ENCODE results near the gene TP53I11. TPM values are rescaled to one million over a fixed set of nuclear protein-coding genes. Genes with fewer than 3 reads are reported as not detected.

The TP53I11 gene
- polyA plus RNA-seq, 3 donors = 63.1 to 79.6 (median 74.6) TPM

- no peak for DNase-seq (ENCODE audit: extremely low read depth in 1 of 11, low read depth in 9 of 11, low spot score in 4 of 11)
Measured at GRCh38 chr11:44983786-44984185, 33.1 kb upstream of the TP53I11 start.

DNA sequence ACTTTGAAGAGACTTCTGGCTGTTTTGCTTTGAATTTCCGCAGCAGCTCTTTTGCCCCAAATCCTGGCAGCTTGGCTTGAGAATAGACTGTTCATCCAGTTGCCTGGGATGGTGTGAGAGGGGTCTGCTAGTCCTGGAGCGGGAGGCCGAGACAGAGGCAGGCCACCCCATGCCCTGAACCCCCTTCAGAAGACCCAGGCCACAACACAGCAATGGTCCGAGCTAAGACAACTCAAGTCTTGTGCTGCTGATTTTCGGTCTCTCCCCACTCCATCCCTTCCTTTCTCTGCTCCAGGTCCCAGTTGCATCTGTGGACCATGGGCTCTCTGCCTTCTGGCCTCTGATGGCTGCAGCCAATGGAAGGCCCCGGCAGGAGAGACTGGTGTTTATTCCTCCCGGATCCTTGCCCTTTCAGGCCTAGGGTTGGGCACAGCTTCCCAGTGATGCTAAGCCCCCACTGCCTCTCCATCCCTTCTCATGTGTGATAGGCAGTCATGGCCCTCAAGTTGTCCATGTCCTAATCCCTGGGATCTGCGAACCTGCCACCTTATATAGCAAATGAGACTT is 31.9 kb upstream of the TP53I11 start:
- DNase-seq (ENCODE audit: extremely low read depth in 1 of 11, low read depth in 9 of 11, low spot score in 4 of 11) = no peak

- DNase-seq (ENCODE audit: extremely low read depth in 1 of 11, low read depth in 9 of 11, low spot score in 4 of 11) = no peak
Measured at GRCh38 chr11:44980533-44981427, 30.1 kb upstream of the TP53I11 start.

DNA sequence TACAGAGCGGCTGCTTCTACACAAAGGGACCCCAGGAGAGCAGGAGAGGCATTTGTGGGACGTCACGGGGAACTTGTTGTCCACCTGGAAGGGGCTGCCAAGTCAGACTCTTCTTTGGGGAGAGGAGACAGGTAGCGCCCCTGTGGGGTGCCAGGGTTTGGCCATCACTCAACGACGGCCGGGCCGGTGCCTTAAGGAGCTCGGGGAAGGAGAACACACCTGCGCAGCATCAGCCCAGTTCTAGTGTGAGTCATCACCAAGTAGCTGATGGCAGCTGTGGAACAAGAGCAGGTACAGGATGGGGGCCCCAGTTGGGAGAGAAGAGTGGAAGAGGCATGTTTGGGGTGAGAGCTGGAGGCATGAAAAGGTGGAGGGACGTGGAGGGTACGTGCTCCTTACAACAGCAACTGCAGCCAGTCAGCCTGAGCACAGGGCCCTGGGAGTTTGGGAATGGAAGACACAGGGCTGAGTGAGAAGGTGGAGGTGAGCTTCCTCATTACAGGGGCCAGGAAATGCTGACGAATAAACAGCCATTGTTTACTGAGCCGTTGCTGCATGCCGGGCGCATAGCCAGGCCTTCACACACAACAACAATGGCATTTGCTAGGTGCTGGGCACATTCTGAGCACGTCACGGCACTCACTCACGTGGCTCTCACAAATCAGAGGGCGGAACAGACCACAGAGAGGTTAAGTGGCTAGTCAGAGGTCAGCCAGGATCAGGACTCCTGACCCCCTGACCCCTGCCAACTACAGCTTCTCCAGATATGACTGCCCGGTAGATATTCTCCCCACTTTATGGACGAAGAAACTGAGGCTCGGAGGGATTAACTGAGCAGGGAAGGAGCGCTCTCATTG is 29.1 kb upstream of the TP53I11 start:
- DNase-seq (ENCODE audit: extremely low read depth in 1 of 11, low read depth in 9 of 11, low spot score in 4 of 11) = peak in 3 of 11 donors; percentile 34 to 43 (median 41)

DNA sequence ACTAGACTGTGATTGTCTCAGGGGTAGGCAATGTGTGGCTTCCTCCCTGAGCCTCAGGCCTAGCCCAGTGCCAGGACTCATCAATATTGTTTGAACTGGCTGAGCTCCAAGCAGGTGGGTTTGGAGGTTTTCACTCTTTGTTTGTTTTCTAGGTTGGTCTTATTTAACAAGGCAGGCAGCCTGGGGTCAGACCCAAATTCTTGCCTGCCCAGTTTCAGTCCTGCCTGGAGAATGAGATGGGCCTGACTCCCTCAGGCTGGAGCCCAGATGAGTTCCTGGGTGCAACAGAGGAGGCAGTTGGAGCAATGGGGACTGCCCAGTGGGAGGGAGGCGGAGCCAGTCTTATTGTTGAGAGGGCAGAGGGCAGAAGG is 28.3 kb upstream of the TP53I11 start:
- no peak for DNase-seq (ENCODE audit: extremely low read depth in 1 of 11, low read depth in 9 of 11, low spot score in 4 of 11)

GRCh38 chr11:44978274-44978960 is 27.7 kb upstream of the TP53I11 start:
- no peak for DNase-seq (ENCODE audit: extremely low read depth in 1 of 11, low read depth in 9 of 11, low spot score in 4 of 11)

DNA sequence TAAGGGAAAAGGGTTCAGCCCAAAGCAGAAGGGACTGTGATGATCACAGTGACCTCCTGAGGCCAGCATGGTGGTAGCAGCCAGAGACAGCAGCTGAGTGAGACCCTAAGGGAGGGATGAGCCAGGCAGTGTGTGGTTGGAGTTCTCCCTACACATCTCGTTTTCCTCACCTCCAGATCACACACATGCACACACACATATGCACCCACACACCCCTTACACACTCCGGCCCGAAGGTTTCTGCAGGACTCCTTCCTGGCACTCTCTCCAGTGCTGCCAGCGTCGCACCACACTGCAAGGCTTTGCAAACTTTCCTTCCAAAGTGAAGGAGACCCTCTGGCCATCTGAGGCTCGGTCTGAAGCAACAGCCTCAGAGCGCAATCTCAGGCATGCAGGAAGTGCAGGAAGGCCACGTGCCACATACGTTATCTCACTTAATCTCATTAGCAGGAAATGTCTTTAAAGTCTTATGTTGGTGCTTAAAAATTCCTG is 26.9 kb upstream of the TP53I11 start:
- DNase-seq (ENCODE audit: extremely low read depth in 1 of 11, low read depth in 9 of 11, low spot score in 4 of 11) = peak in 1 of 11 donors; percentile 23

GRCh38 chr11:44976576-44976975 is 25.9 kb upstream of the TP53I11 start:
- no peak for DNase-seq (ENCODE audit: extremely low read depth in 1 of 11, low read depth in 9 of 11, low spot score in 4 of 11)

- DNase-seq (ENCODE audit: extremely low read depth in 1 of 11, low read depth in 9 of 11, low spot score in 4 of 11) = no peak
Measured at GRCh38 chr11:44974402-44975000, 23.8 kb upstream of the TP53I11 start.

DNA sequence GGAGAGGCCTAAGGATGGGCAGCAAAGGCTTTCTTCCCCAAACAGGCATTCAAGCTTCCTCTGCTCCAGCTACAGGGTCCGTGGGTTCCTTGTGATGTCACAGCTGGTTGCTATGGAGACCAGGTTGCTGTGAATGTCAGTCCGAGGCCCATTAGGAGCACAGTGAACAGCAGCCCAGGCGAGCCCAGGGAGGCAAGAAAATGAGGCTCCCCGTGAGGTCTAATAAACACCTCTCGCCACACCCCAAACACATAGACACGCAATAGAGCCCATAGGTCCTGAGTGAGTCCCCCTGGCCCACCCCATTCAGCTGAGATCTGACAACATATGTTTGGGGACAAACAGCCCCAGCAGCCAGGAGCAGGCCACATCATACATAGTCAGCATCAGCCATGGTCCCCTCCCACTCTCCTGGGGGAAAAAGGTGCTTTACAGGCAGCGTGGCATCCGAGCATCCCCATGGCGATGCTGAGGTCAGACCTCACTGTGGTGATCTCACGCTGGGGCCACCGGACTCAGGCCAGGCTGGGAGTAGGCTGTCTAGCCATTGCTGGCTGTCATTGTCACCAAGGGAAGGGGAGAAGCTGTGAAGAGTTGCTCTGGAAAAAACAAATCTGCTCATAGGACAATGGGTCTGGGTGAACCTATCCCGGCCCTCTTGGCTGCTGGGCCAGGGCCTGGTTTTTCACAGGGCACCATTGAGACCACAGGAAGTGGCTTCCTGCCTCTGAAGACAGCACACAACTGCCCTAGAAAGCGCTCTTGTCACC is 23.1 kb upstream of the TP53I11 start:
- no peak for DNase-seq (ENCODE audit: extremely low read depth in 1 of 11, low read depth in 9 of 11, low spot score in 4 of 11)

DNA sequence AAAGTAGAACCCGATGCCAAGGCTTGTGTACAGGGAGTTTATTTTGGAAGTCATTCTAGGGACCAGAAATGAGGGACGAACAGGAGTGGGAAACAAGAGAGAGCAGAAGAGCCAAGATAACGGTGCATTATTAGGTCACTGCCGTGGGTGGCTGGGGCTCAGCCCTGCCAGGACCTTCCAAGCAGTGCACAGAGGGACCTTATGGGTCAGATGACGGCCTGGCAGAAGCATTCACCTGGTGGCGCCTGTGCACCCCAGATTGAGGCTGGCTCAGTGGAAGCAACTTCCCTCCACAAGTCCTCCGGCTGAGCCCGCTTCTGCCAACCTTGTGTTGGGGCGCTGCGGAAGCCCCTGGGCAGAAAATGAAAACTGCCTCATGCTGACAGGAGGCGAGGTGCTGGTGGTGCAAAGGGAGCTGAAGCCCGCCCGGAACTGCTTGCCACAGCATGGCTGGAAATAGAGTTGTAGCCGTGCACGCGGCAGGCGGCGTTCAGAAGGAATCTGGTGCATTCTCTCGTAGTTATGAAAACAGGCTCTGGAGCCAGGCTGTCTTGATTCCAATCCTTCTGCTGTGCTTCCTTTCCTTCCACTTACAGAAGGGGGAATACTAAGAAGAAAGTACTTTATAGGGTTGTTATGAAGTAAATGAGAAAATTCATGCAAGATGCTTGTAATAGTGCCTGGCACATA is 22.2 kb upstream of the TP53I11 start:
- no peak for DNase-seq (ENCODE audit: extremely low read depth in 1 of 11, low read depth in 9 of 11, low spot score in 4 of 11)

DNA sequence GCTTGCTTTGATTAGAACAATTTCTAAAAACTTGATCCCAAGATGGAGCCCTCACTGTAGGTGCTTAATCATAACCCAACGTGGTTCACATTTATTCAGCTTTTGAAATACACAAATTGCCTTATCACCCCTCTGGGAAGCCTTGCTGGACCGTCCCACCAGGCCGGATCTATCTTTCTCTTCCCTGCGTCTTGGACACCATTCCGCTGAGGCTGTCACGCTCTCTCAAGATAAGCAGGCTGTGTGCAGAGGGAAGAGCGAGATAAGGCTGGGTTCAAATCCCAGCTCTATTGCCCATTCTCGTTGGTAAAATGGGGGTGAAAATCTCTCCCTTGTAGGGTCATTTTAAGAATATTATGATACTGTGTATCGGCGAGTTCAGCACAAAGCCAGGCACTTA is 20.5 kb upstream of the TP53I11 start:
- no peak for DNase-seq (ENCODE audit: extremely low read depth in 1 of 11, low read depth in 9 of 11, low spot score in 4 of 11)

DNA sequence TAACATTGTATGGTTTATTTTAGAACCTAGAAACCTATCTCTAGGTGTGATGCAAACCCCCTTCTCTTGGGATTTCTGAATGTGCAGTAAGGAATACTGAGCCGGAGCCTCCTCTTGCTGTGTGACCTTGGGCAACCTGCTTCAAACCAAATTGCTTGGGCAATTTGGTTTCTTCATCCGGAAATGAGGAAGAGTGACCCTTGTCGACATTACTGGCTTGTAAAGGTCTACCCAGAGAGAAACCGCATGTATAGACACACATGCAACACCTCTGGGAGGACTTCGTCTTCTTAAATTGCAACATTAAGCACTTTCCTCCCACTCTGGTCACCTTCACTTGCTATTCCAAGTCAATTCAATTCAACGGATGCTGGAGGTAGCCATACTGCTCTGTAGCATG is 19.6 kb upstream of the TP53I11 start:
- DNase-seq (ENCODE audit: extremely low read depth in 1 of 11, low read depth in 9 of 11, low spot score in 4 of 11) = no peak

GRCh38 chr11:44969651-44970252 is 19.1 kb upstream of the TP53I11 start:
- DNase-seq (ENCODE audit: extremely low read depth in 1 of 11, low read depth in 9 of 11, low spot score in 4 of 11) = no peak

DNA sequence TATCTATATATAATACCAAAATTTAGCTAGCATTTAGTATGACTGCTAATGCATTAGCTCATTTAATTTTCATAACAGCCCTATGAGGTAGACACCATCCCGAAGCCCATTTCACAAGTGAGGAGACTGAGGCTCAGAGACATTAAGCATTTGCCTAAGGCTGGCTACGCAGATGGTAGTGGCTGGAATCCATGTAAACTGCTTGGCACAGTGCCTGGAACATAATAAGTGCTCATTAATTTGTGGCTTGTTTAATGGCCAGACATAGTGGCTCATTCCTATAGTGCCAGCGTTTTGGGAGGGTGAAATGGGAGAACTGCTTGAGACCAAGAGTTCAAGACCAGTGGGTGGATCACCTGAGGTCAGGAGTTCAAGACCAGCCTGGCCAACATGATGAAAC is 17.8 kb upstream of the TP53I11 start:
- DNase-seq (ENCODE audit: extremely low read depth in 1 of 11, low read depth in 9 of 11, low spot score in 4 of 11) = no peak

DNA sequence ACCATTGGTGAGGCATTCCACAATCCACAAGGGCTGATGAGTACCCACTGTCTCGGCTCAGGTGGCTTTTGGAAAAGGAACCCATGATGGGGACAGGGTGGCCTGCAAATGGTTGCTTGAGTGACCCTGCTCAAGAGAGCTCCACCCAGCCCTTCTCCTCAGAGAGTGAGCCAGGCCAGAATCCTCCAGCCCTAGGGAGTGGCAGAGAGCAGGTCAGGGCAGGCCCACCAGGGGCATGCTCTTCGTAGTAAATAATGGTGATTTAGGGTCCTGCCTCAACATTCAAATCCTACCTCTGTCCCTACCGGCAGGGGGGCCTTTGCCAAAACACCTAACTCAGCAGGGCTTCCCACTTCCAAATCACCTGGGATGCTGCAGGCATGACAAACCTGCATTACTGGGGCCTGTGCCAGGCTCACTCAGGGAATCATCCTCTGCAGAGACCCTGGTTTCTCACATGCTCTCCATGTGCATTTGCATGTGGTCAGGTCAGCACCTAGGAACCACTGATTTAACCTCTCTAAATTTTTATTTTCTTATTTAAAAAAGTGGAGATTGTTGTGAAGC is 17.3 kb upstream of the TP53I11 start:
- no peak for DNase-seq (ENCODE audit: extremely low read depth in 1 of 11, low read depth in 9 of 11, low spot score in 4 of 11)

GRCh38 chr11:44966694-44967093 is 16.0 kb upstream of the TP53I11 start:
- DNase-seq (ENCODE audit: extremely low read depth in 1 of 11, low read depth in 9 of 11, low spot score in 4 of 11) = no peak

Measured in renal cortex interstitium (tissue), 11 donors.